ENCODE measurements around the gene MACROH2A1. TPM values are rescaled to one million over a fixed set of nuclear protein-coding genes. Genes with fewer than 3 reads are reported as not detected.

The MACROH2A1 gene
- polyA plus RNA-seq, 4 donors = 214 to 219 (median 216) TPM

- no peak for DNase-seq (ENCODE audit: low read depth in 4 of 4, low spot score in 3 of 4)
Measured at GRCh38 chr5:135320718-135321484, 78.1 kb downstream of the MACROH2A1 start.

DNA sequence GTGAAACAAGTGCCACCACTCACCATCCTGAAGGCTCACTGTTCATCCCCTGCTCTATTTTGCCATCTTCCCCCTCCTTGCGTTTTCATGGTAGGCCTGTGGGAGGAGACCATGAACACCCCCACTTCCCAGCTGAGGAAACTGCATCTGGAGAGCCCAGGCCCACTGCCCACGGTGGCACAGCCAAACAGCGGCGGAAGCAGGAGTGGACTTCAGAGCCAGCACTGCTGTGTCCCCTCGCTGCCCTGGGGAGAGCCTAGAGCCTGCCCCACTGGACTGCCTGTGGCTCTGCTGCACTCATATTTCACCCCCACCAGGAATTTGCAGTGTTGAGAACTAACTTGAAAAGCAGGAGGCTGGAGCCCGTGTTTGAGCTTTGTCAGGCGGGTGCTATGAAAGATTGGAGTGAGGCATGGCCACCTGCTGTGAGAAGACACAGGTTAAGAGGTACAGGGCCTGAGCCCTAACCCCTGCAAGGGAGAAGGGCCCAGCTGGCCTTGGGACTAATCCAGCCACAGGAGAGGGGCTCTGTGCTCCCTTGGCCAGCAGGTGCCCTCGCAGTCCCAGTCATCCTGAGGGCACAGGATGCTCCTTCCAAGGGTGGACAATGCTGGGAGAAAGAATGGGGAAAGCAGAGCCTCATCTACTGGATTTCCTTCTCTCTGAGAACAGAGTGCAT lies 79.0 kb downstream of the MACROH2A1 start:
- DNase-seq (ENCODE audit: low read depth in 4 of 4, low spot score in 3 of 4) = no peak

DNA sequence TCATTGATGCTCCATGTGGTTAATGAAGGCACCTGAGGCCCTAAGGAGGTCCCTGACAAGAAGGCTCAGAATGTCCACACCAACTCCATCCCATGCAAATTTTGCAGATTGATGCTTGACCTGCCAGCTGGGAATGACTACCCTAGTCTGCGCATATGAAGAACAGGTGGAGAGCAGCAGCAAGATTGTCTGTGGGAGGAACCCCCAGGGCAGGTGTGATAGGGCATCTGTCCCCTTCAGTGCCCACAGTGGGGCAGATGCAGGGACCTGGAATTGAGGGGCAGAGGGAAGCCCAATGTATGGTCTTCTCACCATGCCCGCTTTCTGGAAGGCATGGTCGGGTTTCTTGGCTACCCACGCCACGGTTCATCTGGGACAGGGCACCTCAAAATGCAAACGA lies 79.6 kb downstream of the MACROH2A1 start:
- no peak for DNase-seq (ENCODE audit: low read depth in 4 of 4, low spot score in 3 of 4)

- no peak for DNase-seq (ENCODE audit: low read depth in 4 of 4, low spot score in 3 of 4)
Measured at GRCh38 chr5:135318924-135319323, 80.1 kb downstream of the MACROH2A1 start.

DNA sequence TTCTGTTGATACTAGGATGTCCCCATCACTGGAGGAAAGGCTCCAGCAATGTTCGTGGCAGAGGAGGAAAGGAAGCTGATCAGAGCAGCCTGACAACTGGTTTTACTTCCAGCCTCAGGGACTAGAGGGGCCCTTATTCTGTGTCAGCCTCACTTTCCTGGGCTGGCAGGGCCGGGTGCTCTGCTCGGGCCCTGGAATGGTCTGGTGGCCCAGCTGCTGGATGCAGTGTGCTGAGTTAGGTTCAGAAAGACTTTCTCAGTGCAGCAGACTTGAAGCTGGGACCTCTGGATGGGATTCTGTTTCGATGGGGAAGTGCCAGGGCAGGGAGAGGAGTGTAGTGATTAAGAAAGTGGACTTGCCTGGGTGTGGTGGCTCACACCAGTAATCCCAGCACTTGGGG lies 81.0 kb downstream of the MACROH2A1 start:
- DNase-seq (ENCODE audit: low read depth in 4 of 4, low spot score in 3 of 4) = no peak

DNA sequence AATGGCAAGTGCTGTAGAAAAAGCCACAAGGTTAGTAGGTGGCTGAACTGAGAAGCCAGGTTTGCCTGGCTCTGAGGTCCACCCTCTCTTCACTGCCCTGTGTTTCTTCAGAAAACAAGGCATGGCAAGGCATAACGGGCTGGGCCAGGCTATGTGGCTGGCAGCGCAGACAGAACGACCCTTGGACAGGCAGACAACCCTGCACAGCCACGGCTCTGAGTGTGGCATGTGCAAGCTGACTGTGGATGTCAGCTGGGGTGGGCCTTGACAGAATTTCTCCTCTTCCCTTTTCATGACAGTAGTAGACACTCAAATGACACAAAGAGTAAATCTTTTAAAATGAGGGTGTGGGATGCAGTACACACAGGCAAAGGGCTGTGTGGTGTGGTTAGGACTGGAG lies 81.7 kb downstream of the MACROH2A1 start:
- DNase-seq (ENCODE audit: low read depth in 4 of 4, low spot score in 3 of 4) = no peak

- no peak for DNase-seq (ENCODE audit: low read depth in 4 of 4, low spot score in 3 of 4)
Measured at GRCh38 chr5:135315386-135315785, 83.6 kb downstream of the MACROH2A1 start.

- no peak for DNase-seq (ENCODE audit: low read depth in 4 of 4, low spot score in 3 of 4)
Measured at GRCh38 chr5:135313946-135314345, 85.1 kb downstream of the MACROH2A1 start.

DNA sequence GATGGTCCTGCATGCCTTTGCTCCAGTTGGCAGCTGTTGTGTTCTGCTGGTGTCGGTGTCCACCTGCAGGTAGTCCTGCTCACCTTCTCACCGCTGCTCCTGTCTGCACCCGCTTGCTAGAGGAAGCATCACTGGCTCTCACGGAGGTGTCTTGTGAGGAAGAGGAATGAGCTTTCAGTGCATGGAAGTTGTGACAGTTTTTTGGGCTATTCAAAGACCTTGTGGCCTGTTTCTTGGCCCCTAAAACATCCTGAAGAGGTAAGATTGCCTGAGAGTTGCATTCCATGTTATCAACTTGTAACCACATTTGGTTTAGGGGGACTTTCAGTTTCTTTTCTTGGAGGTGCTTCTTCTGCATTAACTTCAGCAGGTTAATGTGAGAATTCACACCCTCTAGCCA lies 85.6 kb downstream of the MACROH2A1 start:
- no peak for DNase-seq (ENCODE audit: low read depth in 4 of 4, low spot score in 3 of 4)

DNA sequence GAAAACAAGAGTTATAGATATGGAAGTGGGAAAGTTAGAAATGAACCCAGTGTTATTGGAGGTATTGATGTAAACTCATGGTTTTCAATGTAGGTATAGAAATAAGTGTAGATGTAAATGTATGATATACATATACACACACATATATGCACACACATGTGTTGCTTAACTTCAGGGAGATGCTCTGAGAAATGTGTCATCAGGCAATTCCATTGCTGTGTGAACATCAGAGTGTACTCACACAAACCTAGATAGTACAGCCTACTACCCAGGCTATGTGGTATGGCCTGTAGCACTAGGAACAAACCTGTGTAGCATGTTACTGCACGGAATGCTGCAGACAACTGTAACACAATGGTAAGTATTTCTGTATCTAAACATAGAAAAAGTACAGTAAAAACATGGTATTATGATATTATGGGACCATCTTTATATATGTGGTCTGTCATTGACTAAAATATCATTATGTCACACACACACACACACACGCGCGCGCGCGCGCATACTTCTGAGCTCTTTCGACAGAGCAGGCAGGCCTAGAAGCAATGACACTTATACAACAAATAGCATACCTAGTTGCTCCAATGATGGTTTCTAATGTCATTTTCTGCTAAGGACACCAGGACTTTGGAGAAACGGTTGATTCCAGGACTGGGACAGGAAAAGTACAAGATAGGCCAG lies 86.6 kb downstream of the MACROH2A1 start:
- no peak for DNase-seq (ENCODE audit: low read depth in 4 of 4, low spot score in 3 of 4)

DNA sequence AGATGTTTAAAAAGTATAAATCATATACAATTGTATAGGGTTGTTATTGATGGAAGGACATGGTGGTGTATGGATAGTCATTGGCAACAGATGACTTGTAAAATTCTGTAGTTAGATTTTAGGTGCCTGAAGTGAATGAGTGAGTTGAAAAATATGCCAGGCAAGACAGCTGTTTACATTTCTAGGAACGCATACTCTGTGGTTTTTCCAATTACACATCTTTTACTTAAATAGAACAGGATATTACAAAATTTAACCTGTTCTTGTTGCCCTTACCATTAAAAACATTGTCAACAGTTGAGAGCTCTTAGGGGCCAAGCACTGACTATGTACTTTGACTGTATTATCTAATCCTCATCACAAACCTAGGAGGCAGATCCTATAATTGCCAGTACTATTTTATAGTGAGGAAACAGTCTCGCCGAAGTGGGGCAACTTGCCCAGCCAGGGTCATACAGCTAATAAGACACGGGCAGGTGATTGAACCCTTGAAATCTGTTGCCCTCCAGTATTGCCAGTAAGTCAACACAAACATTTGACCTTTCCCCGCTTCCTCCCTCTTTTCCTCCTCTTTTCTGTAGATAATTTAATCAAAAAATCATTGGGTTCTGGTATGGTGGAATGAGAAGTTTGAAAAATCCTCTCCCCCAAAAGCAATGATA lies 88.6 kb downstream of the MACROH2A1 start:
- DNase-seq (ENCODE audit: low read depth in 4 of 4, low spot score in 3 of 4) = no peak

DNA sequence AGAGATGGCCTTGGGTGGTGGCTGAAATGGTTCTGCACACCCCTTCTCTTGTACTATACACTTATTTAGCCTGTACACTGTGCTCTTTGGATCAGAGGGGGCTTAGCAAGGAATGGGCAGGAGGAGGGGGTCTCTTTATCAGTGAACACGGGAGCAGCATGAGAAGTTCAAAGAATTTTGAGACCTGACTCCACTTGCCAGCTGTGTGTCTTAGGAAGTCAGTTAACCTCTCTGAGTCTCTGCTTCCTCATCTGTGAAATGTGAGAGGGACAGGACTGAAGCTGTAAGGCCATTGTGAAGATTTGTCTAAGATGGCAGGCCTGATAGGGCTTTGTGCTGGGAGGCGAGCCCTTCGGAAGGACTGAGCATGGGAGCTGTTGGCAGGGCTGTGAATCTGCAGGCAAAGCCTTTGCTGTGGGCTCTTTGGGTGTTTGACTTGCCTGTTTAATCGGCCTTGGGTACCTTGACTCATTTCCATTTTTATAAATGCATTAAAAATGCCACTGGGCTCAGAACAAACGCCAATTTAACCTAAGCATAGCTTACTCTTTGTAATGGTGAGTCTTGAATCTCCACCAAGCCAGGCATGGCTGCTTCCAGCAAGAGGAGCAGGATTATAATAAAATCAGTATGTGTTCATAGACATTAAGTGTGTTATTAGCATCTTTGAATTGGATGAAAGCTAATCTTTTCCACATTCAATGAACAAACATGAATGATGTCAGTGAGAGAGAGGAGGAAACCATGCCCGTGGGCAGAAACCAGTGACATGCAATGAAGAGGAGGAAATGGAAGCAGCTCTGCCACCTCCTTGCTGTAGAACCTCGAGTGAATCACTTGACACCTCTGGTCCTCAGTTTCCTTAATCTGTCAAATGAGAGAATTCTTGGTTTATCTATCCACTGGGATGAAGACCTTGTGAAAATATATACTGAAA lies 89.4 kb downstream of the MACROH2A1 start:
- DNase-seq (ENCODE audit: low read depth in 4 of 4, low spot score in 3 of 4) = no peak

- no peak for DNase-seq (ENCODE audit: low read depth in 4 of 4, low spot score in 3 of 4)
Measured at GRCh38 chr5:135308752-135309151, 90.3 kb downstream of the MACROH2A1 start.

GRCh38 chr5:135308245-135308644 lies 90.8 kb downstream of the MACROH2A1 start:
- no peak for DNase-seq (ENCODE audit: low read depth in 4 of 4, low spot score in 3 of 4)

GRCh38 chr5:135307143-135307903 lies 91.7 kb downstream of the MACROH2A1 start:
- no peak for DNase-seq (ENCODE audit: low read depth in 4 of 4, low spot score in 3 of 4)

- no peak for DNase-seq (ENCODE audit: low read depth in 4 of 4, low spot score in 3 of 4)
Measured at GRCh38 chr5:135306557-135306956, 92.5 kb downstream of the MACROH2A1 start.

GRCh38 chr5:135304352-135305221 lies 94.4 kb downstream of the MACROH2A1 start:
- no peak for DNase-seq (ENCODE audit: low read depth in 4 of 4, low spot score in 3 of 4)

DNA sequence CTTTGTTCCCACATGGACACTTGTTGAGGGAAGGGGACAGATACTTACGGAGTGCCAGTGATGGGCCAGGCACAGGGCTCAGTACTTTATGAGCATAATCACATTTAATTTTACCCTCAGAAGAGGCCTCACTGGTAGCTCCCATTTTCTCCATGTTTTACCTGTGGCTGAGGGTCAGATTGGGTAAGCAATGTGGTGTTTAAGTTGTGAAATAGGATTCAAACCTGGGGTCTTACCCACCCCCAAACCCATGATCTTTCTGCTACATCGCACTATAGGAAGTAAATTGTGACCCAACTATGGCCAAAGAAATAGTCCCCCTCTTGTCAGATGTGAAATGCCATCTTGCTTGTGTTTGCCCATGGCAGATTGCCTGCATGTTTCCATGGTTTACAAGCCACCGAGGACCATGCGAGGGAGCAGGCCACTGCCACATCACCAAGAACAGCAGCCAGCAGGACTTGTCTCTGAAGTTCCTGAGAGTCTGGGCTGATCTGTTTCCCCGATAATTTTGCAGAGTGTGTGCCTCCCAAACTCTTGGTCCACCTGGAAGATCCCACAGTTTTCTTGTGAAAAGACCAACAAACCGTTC lies 95.4 kb downstream of the MACROH2A1 start:
- DNase-seq (ENCODE audit: low read depth in 4 of 4, low spot score in 3 of 4) = no peak

Measured in right renal pelvis (tissue), 4 donors.